GM20000 (cell line): ENCODE data around the gene RFT1.
"Not testable (repeated sequence)": the region's sequence is repeated elsewhere in the genome, so short reads cannot be mapped to it uniquely, and the experiment has no call there.

Experiments used
- DNase-seq: peaks from one replicate; pipeline ENCODE4 v3.0.0; 2012; ENCODE audit warnings: low spot score
- TF ChIP-seq, protein P1 (sequence below): IDR thresholded peaks from 2 replicates; pipeline ENCODE4 v1.5.1; 2012; ENCODE audit warnings: mild to moderate bottlenecking, control low read depth; ENCODE audit errors: extremely low read depth, missing control alignments

RFT1 gene

DNA sequence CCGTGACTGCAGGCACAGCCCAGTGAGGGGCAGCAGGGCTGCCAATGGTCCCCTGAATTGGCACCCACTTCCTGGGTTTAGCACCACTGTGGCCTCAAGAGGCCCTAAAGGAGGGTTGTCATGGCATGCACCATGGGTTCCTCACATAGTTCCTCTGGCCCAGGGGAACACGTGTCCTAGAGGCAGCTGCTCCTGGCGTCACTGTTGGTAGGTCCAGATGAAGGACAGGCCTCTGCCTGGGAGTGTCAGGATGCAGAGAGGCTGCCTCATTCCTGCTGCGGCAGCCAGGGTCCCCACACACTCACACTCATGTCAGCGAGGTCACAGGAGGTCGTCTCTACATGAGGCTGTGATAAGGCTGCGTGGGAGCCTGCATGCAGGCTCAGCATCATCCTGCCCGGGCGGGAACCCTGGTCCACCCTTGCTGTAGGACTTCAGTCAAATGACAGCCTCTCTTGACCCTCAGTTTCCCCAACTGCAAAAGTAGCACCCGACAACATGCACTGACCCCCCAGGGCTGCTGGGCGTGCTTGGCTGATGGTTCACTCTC, 58.3 kb downstream of the RFT1 start:
- no peak for DNase-seq
- TF ChIP-seq, protein P1, sequence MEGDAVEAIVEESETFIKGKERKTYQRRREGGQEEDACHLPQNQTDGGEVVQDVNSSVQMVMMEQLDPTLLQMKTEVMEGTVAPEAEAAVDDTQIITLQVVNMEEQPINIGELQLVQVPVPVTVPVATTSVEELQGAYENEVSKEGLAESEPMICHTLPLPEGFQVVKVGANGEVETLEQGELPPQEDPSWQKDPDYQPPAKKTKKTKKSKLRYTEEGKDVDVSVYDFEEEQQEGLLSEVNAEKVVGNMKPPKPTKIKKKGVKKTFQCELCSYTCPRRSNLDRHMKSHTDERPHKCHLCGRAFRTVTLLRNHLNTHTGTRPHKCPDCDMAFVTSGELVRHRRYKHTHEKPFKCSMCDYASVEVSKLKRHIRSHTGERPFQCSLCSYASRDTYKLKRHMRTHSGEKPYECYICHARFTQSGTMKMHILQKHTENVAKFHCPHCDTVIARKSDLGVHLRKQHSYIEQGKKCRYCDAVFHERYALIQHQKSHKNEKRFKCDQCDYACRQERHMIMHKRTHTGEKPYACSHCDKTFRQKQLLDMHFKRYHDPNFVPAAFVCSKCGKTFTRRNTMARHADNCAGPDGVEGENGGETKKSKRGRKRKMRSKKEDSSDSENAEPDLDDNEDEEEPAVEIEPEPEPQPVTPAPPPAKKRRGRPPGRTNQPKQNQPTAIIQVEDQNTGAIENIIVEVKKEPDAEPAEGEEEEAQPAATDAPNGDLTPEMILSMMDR, result no peak

DNA sequence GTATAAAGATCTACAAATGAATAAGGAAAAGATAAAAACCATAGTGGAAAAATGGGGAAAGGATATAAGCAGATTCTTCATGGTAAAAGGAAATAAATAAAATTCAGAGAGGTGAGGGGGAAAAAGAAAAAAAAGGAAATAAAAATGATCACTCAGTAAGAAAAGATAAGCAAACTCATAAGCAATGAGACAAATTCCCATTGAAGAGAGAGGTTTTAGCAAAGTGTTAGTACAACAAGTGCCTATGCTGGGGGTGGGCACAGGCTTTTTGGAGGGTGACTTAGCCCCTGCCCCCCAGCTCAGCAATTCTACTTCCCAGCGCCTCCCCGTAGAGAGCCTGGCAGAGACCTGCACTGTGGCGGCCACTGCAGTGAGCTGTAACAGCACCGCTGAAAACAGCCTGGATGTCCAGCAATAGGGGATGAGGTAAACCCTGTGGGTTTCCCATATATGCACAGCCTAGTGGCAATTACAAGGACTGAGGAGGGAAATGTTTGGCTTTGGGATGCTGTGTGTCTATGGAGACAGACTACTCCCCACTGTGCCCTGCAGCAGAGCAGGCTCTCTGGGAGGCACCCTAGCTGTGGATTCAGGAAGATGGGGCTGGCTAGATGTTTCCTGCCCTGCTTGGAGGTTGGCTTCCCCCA, 60.7 kb downstream of the RFT1 start:
- no peak for DNase-seq
- TF ChIP-seq, protein P1, result no peak

DNA sequence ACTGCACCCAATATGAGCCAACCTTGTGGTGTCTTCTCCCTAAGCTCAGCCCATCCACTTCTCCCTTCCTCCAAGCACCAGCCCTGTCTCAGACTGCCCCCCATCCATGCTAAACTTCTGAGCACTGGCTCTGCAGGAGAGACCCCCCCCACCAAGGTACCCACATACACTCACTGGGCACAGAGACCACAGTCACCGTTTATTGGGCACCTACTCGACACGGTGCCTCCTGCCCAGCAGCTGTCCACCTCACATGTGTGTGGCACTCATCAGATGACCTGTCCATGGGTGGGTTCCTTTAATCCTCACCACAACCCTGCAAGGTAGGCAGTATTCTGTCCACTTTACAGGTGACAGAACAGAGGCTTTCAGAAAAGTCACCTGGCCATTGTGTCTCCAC, 62.1 kb downstream of the RFT1 start:
- TF ChIP-seq, protein P1, result no peak
- no peak for DNase-seq

DNA sequence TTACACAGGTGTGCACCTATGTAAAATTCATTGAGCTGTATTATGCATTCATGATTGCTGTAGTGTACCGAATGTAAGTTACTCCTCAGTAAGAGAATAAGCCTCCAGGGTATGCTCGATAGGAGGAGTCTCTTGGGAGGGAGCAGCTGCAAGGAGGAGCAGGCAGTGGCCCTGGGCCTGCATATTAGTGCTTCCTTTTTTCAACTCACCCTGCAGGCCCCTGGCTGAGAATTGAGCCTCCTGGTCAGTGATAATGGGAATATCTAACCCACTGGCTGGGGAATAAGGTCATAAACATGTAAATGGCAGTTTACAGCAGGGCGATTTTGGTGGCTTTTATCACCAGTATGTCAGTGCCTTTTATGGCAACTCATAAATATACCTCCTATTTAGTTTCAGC, 62.7 kb downstream of the RFT1 start:
- no peak for DNase-seq

DNA sequence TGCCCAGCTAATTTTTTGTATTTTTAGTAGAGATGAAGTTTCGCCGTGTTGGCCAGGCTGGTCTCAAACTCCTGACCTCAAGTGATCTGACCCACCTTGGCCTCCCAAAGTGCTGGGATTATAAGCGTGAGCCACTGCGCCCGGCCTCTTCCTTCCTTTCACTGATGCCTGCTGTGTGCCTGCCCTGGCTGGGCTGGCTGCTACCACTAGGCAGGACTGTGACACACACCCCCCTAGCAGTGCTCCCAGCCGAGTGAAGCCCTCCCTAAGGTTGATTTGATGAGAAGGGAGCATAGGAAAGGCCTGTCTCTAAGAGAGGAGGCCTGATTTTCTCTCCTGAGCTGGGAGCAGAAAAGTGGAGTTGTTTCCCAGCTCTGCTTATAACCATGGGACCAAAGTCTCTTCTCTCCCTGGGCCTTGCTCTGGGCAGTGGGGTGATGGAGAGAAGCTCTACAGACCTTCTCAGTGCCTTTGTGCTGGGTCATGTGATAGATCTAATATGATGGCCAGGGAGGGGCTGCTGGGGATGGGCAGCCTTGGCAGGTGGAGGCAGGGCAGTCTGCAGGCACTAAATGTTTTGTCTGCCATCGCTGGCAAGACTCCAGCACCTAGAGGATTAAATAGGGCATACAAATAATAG, 64.3 kb downstream of the RFT1 start:
- TF ChIP-seq, protein P1, result no peak
- DNase-seq, result no peak

More for the DNA sequence above, 62.7 kb downstream of the RFT1 start:
- TF ChIP-seq, protein P1, result no peak

DNA sequence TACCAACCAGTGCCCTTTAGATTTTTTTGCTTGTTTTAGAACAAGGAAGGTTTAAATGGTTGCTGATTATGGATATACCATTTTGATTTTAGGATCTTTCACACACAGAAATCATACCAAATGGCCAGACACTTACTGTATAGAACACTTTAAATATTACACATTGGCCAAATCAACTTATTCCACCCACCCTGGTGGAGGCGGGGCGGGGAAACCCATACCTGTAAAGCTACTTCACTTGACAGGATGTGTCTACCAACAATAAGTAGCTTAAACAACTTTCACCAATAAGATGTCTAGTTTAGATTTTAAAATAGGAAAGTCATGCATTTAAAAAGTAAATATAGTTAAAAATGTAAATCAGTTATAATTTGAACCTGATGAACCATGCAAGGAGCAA, 67.3 kb downstream of the RFT1 start:
- TF ChIP-seq, protein P1, result no peak
- DNase-seq, result no peak

DNA sequence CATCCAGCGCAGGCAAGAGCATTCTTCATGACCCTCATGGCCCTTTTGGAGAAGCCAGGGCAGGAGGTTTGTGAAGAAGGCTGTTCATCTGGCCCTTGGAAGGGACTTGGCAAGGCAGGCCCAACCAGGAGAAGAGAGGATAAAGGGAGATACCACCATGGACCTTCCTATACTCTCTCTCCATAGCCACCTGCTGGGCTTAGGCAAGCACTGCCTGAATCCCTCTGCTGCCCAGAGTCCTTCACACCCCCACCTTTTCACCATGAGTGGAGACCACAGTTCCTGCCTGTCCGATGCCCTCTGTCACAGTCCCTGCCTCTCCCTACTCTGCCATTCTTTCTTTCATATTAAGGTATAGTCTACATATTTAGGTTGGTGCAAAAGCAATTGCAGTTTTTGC, 73.8 kb downstream of the RFT1 start:
- TF ChIP-seq, protein P1, result peak; percentile 26
- DNase-seq, result peak; percentile 40

DNA sequence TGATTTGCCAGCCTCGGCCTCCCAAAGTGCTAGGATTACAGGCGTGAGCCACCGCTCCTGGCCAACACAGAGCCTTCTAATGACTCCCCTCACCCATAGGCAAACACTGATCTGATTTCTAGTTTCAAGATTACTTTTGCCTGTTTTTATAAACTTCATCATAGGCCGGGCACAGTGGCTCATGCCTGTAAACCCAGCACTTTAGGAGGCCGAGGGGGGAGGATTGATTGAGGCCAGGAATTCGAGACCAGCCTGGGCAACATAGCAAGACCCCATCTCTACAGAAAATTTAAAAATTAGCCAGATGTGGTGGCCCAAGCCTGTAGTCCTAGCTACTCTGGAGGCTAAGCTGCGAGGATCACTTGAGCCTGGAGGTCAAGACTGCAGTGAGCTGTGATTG, 76.0 kb downstream of the RFT1 start:
- not testable (repeated sequence) for DNase-seq
